HuH-7.5 (cell line): ENCODE data around the gene NNAT.
"Not testable (repeated sequence)": the region's sequence is repeated elsewhere in the genome, so short reads cannot be mapped to it uniquely, and the experiment has no call there.

Experiments
- DNase-seq: peaks from one replicate; pipeline ENCODE4 v3.0.0; 2011; ENCODE audit warnings: low spot score

The NNAT gene

DNA sequence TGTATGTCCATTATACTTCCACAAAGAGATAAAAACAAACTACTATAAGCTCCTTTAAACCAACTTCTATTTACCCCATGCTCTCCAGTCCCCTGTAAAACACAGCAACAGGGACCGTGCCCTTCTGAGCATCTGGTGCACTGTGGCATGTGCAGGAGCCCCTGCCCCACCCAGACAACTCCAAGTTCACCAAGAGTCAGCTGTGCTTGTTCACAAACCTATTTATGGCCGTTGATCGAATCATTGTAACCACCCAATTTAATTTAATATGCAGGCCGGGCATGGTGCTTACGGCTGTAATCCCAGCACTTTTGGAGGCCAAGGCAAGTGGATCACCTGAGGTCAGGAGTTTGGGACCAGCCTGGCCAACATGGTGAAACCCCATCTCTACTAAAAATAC, 20.3 kb downstream of the NNAT start:
- DNase-seq: no peak

DNA sequence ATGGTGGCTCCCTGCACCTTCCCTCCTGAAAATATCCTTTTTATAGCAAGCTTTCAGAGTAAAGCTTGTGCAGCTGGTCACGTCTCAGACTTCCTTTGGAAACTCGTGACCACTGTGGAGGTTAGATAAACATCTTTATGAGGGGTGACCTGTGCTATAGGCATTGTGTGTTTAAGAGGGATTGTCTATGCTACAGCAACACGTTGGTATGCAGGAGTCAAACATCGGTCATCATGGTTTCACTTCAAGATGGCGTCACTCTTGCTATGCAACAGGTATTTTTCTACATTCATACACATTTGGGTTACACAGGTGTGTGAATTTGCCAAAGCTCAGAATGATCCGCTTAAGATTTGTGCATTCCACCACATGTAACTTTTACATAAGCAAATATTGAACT, 21.2 kb downstream of the NNAT start:
- DNase-seq: no peak

DNA sequence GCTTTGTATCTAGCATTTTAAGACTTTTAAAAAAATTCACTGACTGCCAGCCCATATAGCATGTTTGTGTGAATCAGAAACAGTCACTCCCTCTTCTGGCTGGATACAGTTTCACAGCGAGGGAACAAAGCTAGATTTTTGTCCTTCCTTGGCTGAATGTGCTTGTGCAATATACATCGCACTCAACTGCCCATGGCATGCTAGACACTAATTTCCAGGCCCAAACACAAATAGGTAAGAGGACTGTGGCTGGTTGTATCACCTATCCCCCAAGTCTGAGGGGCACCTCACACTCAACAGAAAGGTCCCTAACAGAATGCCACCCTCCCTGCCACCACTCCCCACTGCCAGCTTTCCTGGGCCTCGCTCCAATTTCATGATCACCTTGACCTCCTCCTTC, 22.8 kb downstream of the NNAT start:
- no peak for DNase-seq

DNA sequence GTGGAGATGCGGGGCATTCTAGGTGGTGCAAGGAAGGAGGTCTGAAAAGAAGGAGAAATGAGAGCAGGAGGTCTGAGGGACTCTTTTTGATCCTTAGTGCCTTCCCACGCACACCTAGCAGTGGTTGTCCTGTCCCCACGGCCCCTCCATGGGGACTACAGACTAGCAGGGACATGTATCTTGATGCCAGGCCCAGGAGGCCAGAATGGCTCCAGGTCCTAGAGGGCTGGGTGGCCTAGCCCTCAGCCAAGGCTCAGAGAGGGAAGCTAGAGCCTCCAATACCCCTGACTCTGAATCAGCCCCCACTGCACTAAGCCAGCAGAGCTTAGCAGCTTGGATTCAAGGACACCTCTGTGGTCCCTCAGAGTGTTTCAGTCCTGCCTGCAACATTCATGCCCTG, 23.3 kb downstream of the NNAT start:
- no peak for DNase-seq

DNA sequence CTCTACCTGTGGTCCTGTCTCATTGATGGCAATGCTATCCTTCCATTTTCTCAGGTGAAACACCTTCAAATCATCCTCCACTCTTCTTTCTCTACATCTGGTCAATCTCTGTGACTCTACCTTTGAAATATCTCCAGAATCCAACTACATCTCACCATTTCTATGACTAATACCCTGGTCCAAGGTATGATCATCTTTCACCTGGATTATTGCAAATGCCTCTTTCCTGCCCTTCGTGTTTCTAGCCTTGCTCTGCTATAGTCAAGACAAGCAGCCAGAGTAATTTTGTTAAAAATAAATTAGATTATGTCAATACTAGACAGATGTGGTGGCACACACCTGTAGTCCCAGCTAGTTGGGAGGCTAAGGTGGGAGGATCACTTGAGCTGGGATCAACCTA, 24.5 kb downstream of the NNAT start:
- no peak for DNase-seq

GRCh38 chr20:37547912-37548311, 26.9 kb downstream of the NNAT start:
- no peak for DNase-seq

GRCh38 chr20:37550101-37550920, 29.3 kb downstream of the NNAT start:
- not testable (repeated sequence) for DNase-seq

DNA sequence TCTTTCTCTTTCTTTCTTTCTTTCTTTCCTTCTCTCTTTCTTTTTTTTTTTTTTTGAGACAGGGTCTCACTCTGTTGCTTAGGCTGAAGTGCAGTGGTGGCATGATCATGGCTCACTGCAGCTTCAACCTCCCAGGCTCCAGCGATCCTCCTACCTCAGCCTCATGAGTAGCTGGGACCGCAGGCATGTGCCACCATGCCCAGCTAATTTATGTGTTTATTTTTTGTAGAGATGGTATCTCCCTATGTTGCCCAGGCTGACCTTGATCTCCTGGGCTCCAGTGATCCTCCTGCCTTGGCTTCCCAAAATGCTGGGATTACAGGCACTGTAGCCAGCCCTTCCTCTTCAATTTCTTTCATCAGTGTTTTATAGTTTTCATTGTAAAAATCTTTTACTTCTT, 30.6 kb downstream of the NNAT start:
- not testable (repeated sequence) for DNase-seq

GRCh38 chr20:37552415-37552814, 31.4 kb downstream of the NNAT start:
- DNase-seq: no peak

- not testable (repeated sequence) for DNase-seq
Observed at GRCh38 chr20:37554721-37555298, 33.8 kb downstream of the NNAT start.

GRCh38 chr20:37556538-37556937, 35.5 kb downstream of the NNAT start:
- no peak for DNase-seq

DNA sequence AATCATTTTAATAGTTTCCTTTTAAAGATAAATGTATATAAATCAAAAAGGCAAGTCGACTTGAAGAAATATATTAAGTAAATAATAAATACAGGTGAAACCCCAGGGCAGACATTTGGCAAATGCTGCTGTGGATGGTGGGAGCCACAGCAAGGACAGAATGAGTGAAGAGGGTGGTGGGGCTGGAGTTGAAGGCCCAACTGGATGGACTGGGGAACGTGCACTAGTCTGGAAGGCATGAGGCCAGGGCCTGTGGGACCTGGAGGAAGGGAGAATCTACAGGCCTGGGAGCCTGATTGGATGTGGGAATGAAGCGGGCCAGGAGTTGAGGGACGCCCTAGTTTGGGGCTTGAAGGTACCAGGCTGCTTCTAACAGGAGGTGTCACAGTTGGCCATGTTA, 37.3 kb downstream of the NNAT start:
- no peak for DNase-seq

GRCh38 chr20:37558779-37559178, 37.7 kb downstream of the NNAT start:
- no peak for DNase-seq

GRCh38 chr20:37559312-37560027, 38.4 kb downstream of the NNAT start:
- DNase-seq: no peak

DNA sequence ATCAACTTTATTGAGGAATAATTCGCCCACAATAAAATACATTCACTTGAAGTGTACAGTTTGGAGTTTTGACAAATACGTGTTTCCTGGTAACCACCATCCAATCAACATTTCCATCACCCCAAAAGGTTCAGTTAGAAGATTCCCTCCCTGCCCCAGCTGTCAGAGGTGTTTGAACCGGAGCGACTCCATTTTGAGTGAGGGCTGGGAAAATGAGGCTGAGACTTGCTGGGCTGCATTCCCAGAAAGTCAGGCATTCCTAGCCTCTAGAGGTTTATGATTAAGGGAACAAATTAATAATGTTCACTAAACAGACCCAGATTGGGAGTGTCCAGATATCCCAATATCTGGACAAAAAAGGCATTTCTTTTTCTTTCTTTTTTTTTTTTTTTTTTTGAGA, 39.6 kb downstream of the NNAT start:
- DNase-seq: no peak

DNA sequence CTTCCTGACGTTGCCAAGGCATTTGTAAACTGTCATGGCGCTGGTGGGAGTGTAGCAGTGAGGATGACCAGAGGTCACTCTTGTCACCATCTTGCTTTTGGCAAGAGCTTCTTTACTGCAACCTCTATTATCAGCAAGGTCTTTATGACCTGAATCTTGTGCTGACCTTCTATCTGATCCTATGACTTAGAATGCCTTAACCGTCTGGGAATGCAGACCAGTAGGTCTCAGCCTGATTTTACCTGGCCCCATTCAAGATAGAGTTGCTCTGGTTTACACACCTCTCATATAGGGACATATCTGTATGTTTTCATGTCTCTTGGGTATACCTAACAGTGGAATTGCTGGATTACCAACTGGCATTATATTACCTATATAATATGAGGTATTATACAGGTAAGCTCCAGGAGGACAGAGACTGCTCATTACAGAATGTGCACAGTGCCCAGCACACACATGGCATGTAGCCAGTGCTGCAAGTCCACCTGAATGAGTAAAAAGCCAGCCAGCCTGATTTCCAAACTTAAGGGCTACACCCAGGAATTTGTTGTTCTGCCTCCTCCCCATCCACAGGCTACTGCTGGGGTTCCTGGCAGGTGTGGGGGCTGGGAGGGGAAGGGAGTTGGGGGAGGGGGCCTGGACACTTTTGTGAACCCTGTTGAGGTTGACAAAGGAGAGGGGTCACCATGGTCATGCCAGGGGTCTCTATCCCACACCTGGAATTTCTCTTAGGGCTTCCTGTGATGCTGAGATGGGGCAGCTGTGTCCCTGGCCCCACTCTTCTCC, 41.8 kb downstream of the NNAT start:
- DNase-seq: no peak

GRCh38 chr20:37564016-37564387, 43.0 kb downstream of the NNAT start:
- no peak for DNase-seq

DNA sequence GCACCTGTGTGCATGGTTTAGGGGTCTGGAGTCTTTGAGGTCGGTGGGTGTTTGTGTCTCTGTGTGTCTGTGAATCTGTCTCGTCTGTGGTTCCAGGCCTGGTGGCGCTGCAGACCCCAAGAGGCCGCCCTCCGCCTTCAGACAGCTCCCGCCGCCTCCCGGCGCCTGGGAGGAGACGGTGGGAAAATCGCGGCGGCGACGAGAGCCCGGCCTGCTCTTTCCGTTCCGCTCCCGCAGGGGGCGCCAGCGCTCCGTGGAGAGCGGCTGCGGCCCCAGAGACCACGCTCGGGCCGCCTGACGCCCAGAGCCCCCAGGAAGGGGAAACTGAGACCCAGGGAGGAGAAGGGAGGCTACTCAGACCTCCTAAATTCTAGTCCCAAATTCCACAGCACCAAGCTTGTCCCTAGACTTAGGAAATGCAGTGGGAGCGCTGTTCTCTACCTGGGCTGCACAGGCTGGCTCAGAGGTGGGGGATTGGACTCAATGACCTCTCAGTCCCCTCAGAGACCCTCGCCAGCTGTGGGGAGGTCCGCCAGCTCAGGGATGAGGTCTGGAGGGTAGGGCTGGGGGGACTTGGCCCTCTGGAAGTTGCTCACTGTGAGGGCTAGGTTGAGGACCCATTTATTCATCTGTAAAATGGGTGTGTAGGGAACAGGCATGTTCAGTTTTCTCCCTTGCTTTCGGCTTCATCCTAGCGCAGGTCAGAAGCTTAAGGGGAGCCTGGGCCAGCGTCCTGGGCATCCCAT, 43.5 kb downstream of the NNAT start:
- peak; percentile 66 for DNase-seq

- DNase-seq: no peak
Observed at GRCh38 chr20:37565134-37565811, 44.2 kb downstream of the NNAT start.

GRCh38 chr20:37566590-37567330, 45.7 kb downstream of the NNAT start:
- DNase-seq: no peak

- no peak for DNase-seq
Observed at GRCh38 chr20:37567331-37567665, 46.2 kb downstream of the NNAT start.
